Stimulated activated CD8-positive, alpha-beta memory T cell treated with anti-CD3 and anti-CD28 coated beads, Interleukin-2, amount 100 ng/mL, for 48 hours (primary cell): ENCODE measurements around the gene PRKAR1B.

Source experiments
- DNase-seq, 2 donors: peaks; one replicate each; pipeline ENCODE4 v3.0.0-alpha.2; 2020; ENCODE audit warnings: low read depth in 2 of 2

PRKAR1B gene

GRCh38 chr7:691361-692045 is 35.6 kb downstream of the PRKAR1B start:
- DNase-seq, result no peak

GRCh38 chr7:690478-691360 is 36.4 kb downstream of the PRKAR1B start:
- no peak for DNase-seq

DNA sequence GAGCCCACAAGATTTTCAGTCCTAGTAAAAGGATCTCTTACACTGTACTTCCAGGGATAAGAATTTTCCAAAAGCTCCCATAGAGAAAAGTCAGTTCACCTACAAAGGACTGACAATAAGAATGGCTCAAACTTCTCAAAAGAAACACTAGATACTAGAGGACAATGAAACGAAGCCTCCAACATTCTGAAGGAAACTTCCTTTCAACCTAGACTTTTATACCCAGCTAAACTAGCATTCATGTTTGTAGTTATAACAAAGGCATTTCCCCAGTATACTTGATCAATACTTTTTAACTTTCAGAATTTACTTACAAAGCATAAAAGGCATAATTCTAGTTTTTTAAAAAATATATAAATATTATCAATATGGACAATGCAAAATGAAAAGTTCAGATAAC is 41.5 kb downstream of the PRKAR1B start:
- DNase-seq, result no peak

DNA sequence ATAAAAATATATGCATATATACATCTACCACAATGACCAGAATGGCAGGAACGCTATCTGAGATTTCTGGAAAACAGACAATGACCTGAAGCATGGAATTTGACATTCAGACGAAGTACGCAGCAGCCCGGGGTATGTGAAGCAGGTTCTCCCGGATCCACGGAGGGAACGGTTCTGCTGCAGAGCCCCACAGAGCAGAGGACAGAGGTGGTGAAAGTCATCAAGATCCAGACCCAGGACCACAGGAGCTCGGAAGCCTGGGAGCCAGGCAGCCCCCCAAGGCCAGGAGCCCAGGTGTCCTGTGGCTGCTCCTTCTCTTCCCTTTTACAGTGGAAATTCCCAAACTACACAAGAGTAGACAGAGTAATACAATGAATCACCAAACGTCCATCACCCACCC is 42.7 kb downstream of the PRKAR1B start:
- no peak for DNase-seq

DNA sequence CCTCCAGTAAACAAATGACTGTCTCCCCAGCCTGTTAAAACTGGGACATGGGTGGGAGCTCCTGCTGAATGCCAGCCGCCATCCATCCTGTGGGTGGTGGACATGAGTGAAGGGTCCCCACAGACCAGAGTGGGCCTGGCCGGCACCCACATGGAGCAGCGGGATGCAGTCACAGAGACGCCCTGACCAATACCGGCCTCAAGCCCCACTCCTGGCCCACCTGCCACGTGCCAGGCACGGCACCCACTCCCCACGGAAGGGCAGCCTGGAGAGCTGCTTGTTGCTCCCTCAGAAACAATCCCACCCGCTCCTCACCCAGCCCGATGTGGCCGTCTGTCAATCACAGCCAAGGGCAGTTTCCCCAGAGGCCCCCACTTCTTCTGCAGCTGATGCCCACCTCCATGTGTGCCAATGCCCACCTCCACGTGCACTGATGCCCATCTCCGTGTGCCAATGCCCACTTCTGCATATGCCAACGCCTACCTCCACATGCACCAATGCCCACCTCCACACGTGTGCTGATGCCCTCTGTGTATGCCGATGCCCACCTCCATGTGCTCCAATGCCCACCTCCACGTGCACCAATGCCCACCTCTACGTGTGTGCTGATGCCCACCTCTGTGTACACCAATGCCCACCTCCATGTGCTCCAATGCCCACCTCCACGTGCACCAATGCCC is 43.4 kb downstream of the PRKAR1B start:
- DNase-seq, result no peak

DNA sequence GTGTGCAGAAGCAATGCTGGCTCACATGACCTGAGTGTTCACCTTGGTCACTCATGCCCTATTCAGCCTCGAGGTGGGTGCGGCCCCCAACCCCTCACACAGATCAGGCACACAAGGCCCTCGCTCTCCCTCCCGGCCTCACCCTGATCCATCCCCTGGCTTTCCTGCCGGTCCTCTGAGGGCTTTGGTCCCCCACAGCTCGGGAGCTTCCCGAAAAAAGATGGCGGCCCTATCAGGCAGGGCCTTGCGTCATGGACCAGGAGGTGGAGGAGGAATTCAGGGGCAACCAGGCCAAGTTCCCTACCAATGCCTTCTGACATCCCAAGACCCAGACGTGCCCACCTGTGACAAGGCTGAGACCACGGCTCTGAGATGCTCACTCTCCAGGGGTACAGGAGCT is 44.3 kb downstream of the PRKAR1B start:
- DNase-seq, result no peak

GRCh38 chr7:681551-682307 is 45.4 kb downstream of the PRKAR1B start:
- no peak for DNase-seq

- DNase-seq, result no peak
Measured at GRCh38 chr7:680411-681127, 46.5 kb downstream of the PRKAR1B start.

DNA sequence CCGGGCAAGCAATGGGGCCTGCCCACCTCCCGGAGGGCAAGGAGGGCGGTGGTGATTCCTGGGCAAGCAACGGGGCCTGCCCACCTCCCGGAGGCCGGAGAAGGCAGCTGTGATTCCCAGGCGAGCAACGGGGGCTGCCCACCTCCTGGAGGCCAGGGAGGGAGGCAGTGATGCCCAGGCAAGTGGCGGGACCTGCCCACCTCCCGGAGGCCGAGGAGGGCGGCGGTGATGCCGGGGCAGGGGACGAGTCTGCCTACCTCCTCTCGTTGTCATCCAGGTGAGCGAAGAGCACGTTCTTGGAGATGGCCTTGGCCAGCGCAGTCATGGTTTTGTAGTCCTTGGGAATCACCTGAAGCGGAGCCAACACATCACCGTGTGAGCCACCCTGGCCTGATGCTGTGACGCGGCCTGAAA is 50.1 kb downstream of the PRKAR1B start:
- no peak for DNase-seq

DNA sequence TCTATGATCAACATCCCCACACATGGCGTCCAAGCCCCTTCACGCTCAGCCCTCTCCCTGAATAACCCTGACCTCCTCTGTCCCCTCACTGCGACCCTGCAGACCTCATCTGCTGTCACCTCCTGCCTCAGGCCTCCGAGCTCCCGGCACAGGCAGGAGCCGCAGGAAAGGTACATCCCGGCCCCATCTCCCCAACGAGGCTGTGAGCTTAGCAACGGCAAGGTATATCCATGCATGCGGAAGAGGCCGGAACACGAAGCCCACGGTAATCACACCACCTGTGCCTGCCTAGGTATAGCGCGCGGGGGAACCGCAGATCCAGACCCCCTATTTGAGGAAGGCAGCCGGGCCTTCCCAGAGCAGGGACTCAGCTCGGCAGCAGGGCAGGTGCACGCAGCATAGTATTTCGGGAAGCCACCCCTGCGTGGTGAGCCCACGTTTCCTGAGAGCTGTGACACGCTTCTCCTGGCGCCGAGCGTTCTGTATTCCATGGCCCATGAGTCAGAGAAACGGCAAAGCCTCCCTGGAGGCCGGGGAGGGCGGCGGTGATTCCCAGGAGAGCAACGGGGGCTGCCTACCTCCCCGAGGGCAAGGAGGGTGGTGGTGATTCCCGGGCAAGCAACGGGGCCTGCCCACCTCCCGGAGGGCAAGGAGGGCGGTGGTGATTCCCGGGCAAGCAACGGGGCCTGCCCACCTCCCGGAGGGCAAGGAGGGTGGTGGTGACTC is 50.7 kb downstream of the PRKAR1B start:
- DNase-seq, result no peak

DNA sequence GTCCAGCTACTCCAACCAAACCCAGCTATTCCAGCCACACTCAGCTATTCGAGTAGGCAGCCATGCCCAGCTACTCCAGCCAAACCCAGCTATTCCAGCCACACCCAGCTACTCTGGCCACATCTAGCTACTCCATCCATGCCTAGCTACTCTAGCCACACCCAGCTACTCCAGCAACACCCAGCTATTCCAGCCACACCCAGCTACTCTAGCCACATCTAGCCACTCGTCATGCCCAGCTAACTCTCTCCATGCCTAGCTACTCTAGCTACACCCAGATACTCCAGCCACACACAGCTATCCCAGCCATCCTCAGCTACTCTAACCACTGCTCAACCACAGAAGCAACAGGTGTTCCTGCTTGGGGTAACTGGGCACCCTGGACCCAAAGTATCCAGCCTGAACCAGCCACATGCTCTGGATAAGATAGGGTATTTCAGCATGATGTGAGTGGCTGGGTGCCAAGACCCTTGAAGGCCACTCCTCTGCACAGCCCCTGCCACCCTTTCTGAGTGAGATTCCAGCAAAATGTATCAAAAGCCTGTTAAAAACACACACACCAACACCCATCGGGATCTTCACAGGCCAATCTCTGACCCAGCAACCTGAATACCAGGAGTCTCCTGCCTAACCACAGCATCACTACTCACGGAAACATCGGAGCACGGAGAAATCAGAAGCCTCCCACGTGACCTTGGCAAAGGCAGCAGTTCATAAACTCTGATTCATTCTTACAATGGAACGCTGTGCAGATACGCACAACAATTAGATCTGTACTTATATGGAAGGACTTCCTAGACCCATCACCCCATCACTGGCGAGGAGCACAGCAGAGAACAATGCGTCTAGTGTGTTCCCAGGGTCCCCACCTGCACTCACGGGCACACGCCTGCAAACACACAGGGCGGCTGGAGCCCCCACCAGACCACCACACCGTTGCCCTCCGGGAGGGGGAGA is 52.3 kb downstream of the PRKAR1B start:
- no peak for DNase-seq

- no peak for DNase-seq
Measured at GRCh38 chr7:673681-674453, 53.2 kb downstream of the PRKAR1B start.

DNA sequence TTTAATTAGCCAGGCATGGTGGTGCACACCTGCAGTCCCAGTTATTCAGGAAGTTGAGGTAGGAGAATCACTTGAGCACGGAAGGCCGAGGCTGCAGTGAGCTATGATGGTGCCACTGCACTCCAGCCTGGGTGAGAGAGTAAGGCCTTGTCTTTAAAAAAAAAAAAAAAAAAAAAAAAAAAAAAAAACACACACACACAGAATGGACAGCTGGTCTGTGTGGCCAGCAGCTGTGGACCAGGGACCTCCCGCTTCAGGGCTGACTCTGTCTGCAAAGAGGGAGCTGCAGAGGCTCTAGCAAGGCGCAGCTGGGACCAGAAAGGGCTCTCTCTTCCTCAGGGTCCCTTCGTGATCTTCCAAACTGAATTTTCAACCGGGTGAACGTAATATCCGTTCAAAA is 54.2 kb downstream of the PRKAR1B start:
- no peak for DNase-seq

GRCh38 chr7:671415-672042 is 55.6 kb downstream of the PRKAR1B start:
- DNase-seq, result no peak

DNA sequence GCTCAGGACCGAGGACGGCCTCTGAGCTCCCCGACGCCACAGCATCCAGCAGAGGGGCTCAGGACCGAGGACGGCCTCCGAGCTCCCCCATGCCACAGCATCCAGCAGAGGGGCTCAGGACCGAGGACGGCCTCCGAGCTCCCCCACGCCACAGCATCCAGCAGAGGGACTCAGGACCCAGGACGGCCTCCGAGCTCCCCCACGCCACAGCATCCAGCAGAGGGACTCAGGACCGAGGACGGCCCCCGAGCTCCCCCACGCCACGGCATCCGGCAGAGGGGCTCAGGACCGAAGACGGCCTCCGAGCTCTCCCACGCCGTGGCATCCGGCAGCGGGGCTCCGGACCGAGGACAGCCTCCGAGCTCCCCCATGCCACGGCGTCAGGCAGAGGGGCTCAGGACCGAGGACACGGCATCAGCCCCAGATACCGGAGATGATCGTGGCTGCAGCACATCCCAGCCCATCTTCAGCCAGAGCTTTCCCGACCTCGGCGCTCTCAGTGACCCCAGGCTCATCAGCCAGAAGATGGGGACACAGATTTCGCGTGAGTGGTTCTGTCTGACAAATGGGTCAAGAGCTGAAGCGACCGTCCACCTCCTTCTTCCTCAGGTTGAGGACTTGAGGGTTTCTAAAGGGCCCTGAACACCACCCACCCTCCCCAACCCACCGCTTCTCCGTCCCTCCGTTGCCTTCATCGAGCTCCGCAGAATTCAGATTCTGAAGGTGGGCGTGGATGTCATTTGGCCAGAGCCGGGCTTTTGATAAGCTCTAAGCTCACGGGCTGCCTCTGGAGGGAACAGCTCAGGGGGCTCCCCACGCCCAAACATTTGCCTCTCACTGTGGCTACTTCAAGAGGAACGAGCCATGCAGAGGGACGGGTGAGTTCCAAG is 56.3 kb downstream of the PRKAR1B start:
- no peak for DNase-seq

GRCh38 chr7:668958-669357 is 58.1 kb downstream of the PRKAR1B start:
- DNase-seq, result no peak
